ENCODE data around the gene NPIPA5.
"Not testable (repeated sequence)": the region's sequence is repeated elsewhere in the genome, so short reads cannot be mapped to it uniquely, and the experiment has no call there.

DNA sequence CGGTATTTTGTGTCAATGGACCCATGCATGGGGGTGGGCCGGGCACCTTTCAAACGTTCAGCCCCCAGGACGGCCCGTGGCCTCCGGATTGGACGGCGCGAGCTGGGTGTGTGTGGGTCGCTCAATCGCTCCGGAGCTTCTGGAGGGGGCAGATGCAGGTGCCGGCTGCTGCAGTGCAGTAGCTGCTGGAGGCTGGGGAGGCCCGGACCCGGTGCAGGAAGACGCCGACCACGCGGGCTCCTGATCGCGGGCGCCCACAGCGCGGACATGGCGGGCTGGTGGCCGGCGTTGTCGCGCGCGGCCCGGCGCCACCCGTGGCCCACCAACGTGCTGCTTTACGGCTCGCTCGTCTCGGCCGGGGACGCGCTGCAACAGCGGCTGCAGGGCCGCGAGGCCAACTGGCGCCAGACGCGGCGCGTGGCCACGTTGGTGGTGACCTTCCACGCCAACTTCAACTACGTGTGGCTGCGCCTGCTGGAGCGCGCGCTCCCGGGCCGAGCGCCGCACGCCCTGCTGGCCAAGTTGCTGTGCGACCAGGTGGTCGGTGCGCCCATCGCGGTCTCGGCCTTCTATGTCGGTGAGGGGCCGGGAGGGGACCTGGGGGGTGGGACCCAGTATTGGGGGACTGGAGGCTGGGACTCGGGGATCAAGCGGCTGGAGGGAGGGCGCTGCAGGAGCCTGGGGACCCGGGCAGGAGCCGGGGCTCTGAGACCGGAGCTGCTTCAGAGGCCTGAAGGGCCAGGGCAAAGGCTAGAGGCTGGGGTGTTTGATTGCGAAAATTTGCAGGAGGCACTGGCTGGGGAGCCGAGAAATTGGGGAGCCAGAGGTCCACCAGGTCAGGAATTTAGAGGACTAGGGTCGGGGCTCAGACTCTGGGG lies 17.8 kb upstream of the NPIPA5 start, which contains the start of gene MPV17L:
- TF ChIP-seq, protein P1, sequence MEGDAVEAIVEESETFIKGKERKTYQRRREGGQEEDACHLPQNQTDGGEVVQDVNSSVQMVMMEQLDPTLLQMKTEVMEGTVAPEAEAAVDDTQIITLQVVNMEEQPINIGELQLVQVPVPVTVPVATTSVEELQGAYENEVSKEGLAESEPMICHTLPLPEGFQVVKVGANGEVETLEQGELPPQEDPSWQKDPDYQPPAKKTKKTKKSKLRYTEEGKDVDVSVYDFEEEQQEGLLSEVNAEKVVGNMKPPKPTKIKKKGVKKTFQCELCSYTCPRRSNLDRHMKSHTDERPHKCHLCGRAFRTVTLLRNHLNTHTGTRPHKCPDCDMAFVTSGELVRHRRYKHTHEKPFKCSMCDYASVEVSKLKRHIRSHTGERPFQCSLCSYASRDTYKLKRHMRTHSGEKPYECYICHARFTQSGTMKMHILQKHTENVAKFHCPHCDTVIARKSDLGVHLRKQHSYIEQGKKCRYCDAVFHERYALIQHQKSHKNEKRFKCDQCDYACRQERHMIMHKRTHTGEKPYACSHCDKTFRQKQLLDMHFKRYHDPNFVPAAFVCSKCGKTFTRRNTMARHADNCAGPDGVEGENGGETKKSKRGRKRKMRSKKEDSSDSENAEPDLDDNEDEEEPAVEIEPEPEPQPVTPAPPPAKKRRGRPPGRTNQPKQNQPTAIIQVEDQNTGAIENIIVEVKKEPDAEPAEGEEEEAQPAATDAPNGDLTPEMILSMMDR (IDR thresholded peaks at IDR 0.05) = not testable (repeated sequence)
- not testable (repeated sequence) for TF ChIP-seq EZH2 (IDR thresholded peaks at IDR 0.05)

Data from neural progenitor cell (in vitro differentiated cells).